GM19351 (cell line): Measurements from ENCODE around the gene PLXDC1.
"Not testable (repeated sequence)": the region's sequence is repeated elsewhere in the genome, so short reads cannot be mapped to it uniquely, and the experiment has no call there.

Source experiments
- ATAC-seq: cut with Tn5 transposase; IDR thresholded peaks from one replicate; pipeline ENCODE4 v1.9.1; 2021; ENCODE audit warnings: mild to moderate bottlenecking, moderate library complexity; ENCODE audit not compliant: unreplicated experiment

Gene PLXDC1

DNA sequence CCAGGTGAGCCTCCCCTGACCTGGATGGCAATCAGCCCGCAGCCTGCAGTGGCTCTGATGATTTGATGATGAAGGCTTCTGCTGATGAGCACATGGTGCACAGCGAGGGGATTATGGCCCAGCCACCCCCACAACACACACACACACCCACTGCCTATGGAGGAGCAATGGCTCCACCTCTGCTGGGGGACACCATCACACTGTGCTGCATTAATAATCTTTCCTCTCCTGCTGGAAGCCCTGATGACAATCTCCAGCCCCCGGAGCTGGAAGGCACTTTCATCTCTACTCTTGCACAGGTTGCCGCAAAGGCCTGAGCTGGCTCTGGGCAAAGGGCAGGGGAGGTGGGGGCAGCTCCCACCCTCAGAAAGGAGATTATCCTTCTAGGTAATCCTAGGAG, 79.9 kb downstream of the PLXDC1 start:
- ATAC-seq = no peak

DNA sequence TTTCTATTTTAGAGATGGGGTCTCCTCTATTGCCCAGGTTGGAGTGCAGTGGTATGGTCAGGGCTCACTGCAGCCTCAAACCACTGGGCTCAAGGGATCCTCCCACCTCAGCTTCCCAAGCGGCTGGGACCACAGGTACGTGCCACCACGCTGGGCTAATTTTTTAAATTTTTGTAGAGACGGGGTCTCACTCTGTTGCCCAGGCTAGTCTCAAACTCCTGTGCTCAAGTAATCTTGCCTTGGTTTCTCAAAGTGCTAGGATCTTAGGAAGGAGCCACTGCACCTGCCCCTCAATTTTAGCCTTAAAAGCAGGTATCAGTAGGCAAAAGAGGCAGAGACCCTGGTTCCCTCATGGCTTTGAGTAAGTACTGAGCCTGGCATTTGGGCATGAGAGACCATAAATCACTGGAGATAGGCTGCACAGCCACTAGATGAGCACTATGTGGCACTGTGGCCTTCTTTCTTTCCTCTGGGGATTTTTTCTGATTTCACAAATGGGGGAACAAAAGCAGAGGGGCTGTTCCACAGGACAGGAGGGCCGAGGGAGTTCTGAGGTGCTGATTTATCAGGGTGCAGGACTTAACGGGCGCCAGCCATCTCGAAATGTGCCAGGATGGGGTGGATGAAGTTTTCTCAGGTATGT, 82.2 kb downstream of the PLXDC1 start:
- no peak for ATAC-seq

DNA sequence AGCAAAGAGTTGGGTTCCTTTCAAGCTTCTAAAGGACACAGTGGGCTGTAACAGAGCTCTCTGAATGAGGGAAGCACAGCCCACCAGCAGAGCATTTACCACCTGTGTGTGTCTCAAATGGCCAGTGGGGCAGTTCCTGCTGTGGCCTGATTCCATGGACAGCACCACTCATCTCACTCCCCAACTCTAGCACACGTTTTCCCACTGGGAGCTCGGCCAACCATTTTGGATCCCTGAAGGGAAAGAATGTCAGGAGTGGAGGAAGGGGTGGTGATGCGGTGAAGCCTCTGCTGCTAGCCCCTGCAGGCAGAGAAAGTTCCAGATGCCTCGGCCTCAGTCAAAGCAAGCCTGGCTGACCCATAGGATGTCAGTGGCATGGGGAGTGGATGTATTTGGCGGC, 86.6 kb downstream of the PLXDC1 start:
- ATAC-seq = no peak

DNA sequence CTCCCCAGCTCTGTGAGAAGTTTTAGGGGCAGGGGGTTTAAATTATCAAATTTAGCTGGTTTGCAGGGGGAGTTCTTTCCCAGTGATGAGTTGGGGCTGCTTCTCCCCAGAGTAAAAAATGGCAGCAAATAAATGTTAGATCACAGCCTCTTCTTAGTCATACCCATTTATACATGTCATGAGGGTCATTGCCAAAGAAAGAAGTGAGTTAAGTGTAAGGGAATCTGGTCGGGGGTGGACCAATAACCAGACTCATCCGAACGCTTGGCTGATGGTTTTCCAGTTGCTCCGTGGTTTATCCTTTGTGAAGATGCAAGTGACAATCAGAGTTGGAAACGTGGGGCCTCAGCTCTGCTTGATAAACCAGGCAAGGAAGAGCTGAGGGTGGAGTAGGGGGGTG, 87.1 kb downstream of the PLXDC1 start:
- ATAC-seq = no peak

DNA sequence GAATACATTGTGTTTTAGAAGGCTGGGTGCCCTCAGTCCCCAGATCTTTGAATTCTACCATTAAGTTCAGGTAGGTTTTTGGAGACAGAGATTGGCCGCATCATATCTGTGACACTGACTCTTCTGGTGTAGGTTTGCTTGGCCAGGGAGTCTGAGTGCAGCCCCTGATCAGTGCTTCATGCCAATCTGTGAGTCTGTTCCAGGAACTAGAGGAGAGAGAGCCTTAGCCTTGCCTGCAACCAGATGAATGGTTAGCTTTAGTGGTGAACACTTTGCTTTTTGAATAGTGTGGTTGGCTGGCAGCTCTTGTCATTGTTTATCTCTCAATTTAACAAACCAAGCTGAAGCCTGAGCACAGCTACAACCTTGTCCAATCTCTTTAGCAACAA, 87.8 kb downstream of the PLXDC1 start:
- ATAC-seq = no peak

DNA sequence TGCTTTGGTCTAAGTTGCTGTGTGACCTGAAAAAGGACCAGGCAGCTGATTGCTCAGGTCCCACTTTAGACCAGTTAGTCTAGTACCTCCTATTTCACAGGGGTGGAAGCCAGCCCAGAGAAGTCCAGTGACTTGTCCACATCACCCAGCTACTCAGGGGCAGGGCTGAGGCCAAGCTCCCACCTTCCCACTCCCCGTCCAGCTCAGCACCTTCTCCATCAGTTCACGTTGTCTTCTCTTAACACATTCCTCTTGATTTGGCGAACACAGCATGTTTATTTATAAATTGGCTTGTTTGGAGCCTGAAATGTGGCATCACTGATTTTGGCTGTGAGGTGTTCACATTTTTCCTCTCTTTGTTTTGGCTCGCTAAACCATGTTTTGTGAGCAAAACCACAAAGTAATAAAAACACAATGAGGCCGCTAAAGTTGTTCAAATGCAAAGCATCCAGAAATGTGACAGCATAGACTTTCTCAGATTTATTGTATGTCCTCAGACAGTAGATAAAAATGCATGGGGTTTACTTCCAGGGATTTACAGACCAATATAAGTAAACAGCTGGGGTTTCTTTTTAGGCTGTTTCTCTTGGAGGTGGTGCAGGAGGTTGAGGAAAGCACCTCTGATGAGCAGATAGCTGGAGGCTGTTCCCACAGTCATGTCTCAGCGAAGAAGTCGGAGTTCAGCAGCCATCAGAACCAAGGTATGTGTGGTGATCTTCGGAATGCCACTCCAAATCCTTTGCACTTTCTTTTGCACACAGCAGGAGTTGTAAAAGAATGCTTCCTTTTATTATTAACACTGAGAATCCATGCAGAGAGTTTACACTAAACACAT, 88.4 kb downstream of the PLXDC1 start:
- ATAC-seq = no peak

DNA sequence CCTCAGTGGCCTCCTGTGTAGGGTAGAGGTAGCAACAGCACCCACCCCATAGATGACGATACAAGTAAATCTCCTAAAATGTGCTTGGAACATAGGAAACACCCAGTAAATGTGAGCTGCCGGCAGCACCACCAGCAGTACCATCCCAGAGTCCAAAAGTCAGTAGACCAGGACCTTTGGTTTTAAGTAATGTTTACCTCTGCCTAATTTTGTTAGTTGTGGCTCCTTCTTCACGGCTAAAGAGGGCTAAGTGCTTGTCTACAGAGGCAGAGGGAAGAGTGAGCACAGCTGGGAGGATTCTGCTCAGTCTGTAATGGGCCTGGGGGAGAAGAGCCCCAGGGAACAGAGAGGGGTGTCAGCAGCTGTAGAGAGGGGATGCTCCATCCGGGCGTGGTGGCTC, 92.9 kb downstream of the PLXDC1 start:
- no peak for ATAC-seq

DNA sequence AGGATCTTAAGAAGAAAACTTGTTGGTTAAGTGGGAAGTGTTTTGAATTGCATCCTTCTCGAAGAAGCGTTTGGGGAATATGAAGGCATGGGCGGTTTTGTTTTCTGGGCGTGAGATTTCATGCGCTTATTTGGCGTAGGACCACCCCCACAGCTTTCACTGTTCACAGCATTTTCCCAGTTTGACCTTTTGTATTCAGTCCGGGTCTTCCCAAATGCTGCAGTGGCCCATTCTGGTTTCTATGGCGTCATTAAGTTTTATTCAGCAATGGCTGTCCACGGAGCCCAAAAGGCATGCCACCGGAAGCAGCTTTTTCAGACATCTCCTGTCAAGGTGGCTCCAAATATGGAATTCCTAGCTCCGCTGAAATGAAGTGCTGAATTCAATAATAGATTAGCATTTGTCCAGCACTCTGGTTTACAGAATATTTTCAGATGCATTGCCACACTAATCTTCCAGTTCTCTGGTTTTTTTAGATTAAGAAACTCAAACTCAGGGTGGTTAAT, 93.7 kb downstream of the PLXDC1 start:
- ATAC-seq = no peak

DNA sequence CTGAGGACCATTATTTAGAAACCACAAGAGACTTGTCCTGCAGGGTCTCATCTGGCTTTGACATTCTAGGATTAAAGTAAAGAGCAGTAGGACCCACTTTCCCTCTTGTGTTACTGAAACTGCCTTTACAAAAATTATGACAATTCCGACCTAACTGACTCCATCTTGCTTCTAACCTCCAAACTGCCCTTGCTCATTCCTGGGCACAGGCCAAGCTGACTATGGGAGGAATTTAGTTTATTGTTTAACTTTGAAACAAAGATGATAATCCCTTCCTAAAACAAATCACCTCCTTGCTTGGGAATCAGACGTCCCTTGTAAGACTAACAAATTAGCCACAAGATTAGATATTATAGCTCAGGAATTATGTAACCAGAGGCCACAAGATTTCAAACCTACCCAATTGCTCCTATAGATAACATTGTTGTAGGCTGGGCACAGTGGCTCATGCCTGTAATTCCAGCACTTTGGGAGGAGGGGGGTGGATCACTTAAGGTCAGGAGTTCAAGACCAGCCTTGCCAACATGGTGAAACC, 97.3 kb downstream of the PLXDC1 start:
- ATAC-seq = no peak

DNA sequence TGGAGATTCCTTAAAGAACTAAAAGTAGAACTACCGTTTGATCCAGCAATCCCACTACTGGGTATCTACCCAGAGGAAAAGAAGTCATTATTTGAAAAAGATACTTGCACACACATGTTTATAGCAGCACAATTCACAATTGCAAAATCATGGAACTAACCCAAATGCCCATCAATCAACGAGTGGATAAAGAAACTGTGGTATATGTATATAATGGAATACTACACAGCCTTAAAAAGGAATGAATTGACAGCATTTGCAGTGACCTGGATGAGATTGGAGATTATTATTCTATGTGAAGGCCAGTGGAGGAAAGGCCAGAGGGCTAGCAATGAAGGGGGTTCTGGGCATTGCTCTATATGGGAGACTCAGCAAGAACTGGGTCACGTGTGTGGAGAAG, 99.0 kb downstream of the PLXDC1 start:
- ATAC-seq = not testable (repeated sequence)

DNA sequence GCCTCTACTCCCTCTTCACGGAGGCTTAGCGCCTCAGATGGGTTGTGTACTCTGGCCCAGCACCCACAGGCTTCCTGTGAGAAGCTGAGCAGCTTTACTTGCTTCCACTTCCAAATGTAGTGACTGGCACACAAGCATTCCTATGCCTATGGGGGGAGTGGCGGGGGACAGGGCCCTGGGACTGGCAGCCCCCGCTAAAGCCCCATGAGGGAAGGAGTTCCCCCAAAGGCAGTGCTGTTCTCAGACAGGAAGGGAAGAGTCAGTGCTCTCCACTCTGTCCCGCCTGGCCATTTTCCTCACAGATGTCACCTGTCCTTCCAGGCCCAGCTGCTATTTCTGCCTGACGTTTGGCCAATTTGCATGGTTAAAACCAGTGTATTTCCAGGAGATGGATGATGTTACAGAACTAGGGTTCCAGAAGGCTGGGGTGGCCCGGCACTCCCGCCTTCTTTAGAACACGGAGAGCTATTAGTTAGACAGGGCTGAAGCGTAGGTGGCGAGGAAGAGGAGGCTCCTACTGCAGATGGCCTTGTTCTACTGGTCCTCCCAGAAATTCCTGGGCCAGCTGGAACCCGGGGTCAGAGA, 100.3 kb downstream of the PLXDC1 start:
- no peak for ATAC-seq

DNA sequence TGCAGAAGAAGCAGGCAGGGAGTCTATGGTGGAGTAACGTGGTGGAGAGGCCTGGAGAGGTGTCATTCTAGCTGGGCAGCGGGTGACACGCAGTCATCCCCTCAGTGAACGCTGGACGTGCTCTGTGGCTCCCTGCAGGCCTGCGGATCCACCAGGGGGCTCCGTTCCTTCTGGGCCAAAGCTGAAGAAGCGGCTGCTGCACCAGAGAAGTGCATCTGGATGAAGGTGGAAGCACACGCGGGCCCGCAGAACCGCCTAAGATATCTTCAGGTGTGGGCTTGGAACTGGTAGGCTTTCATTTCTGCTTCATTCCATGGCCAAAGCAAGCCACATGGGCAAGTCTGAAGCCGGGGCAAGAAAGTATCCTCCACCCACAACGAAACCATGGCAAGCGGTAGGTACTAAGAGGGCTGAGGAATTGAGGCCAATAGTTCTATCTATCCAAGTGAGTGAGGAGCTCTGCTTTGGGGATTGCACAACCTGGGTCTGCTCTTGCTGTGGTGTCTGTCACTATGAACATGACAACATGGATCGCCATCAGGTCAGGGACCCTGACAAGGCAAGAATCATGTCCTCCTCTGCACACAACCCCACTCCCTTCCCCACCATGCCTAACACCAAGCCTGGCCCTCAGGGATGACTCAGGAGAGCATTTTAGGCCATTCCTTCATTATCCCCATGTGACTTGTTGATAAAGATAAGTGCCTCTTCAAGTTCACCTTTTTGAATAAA, 105.3 kb downstream of the PLXDC1 start:
- ATAC-seq = no peak

DNA sequence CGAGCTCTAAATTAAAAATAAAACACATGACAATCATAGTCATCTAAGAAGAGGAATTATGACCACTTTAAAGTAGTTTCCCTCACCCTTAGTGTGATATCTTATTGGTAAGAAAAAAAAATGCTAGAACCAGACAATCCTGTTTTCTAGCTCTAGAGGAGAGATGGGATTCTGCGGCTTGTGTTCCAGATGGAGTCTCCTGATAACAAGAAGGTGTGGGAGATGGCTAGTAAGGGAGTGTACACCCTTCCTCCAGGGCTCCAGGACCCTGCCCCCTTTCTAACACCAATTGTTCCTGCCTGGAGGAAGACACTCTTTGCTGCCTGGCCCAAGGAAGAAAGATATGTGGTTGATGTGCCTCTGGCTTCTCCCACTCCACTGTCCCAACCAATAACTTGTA, 115.4 kb downstream of the PLXDC1 start:
- ATAC-seq = no peak

DNA sequence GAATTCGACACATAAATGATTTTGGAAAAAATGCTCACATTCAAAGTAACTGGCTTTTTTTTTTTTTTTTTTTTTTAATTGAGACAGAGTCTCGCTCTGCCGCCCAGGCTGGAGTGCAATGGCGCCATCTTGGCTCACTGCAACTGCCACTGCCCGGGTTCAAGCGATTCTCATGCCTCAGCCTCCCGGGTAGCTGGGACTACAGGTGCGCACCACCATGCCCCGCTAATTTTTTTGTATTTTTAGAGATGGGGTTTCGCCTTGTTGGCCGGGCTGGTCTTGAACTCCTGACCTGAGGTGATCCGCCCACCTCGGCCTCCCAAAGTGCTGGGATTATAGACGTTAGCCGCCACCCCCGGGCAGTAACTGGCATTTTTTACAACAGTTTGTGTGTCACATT, 115.9 kb downstream of the PLXDC1 start:
- ATAC-seq = not testable (repeated sequence)

DNA sequence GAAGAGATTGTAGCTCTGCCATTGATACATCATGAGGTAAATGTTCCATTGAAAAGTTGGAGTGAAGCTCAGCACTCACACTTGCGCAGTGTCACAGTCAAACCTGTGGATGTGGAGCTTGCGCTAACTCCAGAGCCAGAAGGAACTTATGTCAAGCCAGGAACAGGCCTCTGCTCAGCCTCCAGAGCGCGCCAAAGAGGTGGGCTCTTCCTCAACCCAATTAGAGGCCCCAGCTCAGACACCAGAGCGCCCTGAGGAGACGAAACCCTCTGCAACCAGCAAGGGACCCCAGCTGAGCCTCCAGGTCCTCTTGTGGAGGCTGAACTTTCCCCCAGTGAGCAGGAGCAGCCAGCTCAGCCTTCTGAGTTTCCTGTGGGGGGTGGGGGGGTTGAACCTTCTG, 122.7 kb downstream of the PLXDC1 start:
- ATAC-seq = no peak

DNA sequence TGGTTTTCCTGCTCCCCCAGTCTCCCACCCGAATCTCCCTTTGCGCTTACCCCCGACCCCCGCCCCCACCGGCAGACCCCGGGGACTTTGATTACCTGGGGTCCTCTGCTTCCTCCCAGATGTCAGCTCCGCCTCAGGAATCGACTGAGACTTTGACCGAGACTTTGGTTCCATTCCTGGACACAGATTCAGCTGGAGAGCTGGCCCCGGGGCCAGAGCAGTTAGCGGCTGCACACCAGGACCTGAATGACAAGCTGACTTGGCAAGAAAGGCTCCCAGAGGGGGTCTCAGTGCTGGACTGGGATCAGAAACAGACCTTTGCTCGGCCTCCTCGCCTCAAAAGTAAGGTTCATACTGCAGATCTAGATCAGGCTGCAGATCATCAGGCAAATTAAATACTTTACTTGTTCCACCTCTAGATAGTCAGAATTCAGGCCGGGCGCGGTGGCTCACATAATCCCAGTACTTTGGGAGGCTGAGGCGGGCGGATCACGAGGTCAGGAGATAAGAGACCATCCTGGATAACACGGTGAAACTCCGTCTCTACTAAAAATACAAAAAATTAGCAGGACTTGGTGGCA, 123.9 kb downstream of the PLXDC1 start:
- ATAC-seq = no peak

DNA sequence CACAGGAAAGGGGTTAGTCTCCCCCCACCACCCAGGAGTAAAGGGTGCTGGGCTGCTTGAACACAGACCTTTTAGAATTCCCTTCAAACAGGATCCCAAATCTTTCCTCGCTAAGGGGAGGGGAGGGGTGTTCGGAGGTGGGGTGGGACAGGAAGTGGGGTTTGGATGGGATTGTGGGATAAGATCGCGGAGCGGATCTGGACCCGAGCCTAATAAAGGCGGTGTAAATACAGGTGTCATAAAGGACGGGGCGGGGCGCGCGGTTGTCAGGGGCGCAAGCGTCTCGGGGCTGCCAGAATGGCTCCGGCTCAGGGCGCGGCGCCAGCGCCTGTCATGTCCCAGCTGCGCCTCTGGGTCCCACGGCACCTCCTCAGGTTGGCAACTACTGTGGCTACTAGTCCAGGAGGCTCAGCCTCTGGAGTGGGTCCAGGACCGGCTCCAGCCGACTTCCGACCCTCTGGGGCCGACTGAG, 124.4 kb downstream of the PLXDC1 start:
- no peak for ATAC-seq

DNA sequence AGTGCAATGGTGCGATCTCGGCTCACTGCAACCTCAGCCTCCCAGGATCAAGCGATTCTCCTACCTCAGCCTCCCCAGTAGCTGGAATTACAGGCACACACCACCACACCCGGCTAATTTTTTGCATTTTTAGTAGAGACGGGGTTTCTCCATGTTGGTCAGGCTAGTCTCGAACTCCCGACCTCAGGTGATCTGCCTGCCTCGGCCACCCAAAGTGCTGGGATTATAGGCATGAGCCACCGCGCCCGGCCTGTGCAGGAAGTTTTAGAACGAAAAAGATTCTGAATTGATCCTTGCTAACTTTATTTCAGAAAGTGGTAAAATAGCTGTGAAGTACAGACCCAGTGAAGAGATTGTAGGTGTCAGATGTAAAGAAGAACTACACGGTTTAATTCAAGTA, 125.1 kb downstream of the PLXDC1 start:
- ATAC-seq = not testable (repeated sequence)

DNA sequence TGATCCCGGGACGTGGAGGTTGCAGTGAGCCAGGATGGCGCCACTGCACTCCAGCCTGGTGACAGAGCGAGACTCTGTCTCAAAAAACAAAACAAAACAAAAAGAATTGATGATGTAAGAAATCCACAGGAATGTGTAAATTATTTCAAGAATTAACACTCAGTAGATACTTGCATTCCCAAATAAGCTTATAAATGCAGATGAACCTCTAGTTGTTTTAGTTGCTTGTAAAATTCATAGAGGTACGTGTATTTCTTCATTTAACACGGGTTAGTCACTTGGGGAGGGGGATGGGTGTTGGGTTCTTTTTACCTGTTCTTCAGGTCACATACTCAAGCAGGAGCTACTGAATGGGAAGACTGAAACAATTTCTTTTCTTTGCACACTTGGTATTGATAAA, 128.5 kb downstream of the PLXDC1 start:
- ATAC-seq = no peak

DNA sequence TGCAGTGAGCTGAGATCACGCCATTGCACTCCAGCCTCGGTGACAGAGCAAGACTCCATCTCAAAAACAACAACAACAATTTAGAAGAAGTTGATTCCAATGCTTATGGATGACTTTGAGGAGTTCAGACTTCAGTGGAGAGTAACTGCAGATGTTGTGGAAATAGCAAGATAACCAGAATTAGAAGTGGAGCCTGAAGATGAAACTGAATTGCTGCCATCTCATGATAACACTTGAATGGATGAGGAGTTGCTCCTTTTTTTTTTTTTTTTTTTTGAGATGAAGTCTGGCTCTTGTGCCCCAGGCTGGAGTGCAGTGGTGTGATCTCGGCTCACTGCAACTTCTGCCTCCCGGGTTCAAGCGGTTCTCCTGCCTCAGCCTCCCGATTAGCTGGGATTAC, 131.4 kb downstream of the PLXDC1 start:
- not testable (repeated sequence) for ATAC-seq
